Neural cell (in vitro differentiated cells): Measurements from ENCODE around the gene RNF157. TPM values are rescaled to one million over a fixed set of nuclear protein-coding genes. Genes with fewer than 3 reads are reported as not detected.

Experiments
- H2AFZ ChIP-seq: fragments of 200-600, 300-800 bp; sonication (generic), shearing (Covaris generic); 2 replicates; pipeline ENCODE4 v1.6.0; 2014; ENCODE audit warnings: low read depth, mild to moderate bottlenecking, antibody characterized with exemption, low read length, moderate library complexity
- H3F3A ChIP-seq: fragments of 200-600 bp; shearing (Covaris generic); 2 replicates; pipeline ENCODE4 v1.6.1; 2016; ENCODE audit warnings: mild to moderate bottlenecking, moderate library complexity, mixed read lengths, antibody characterized with exemption, low read length; ENCODE audit not compliant: insufficient read depth, poor library complexity, severe bottlenecking
- H3K27ac ChIP-seq: fragments of 200-600, 300-800 bp; sonication (generic), shearing (Covaris generic); 2 replicates; pipeline ENCODE4 v1.5.1; 2014; ENCODE audit warnings: mild to moderate bottlenecking, low read length, moderate library complexity
- H3K27me3 ChIP-seq: fragments of 300-800, 200-600 bp; sonication (generic), shearing (Covaris generic); 2 replicates; pipeline ENCODE4 v1.6.0; 2014; ENCODE audit warnings: mild to moderate bottlenecking, low read depth, low read length, moderate library complexity; ENCODE audit not compliant: insufficient read depth
- H3K36me3 ChIP-seq: fragments of 300-800, 200-600 bp; sonication (generic), shearing (Covaris generic); 2 replicates; pipeline ENCODE4 v1.5.1; 2014; ENCODE audit warnings: mild to moderate bottlenecking, antibody characterized with exemption, low read length, moderate library complexity; ENCODE audit not compliant: insufficient read depth
- H3K4me2 ChIP-seq: fragments of 300-800, 200-600 bp; sonication (generic), shearing (Covaris generic); 2 replicates; pipeline ENCODE4 v1.6.0; 2014; ENCODE audit warnings: mild to moderate bottlenecking, low read length
- H3K4me3 ChIP-seq: fragments of 300-800, 200-600 bp; sonication (generic), shearing (Covaris generic); 2 replicates; pipeline ENCODE4 v1.5.1; 2014; ENCODE audit warnings: mild to moderate bottlenecking, low read length, moderate library complexity
- H3K79me2 ChIP-seq: fragments of 200-600 bp; shearing (Covaris generic); replicated peaks from 2 replicates; pipeline ENCODE4 v1.6.0; 2014; ENCODE audit warnings: mild to moderate bottlenecking, low read length, moderate library complexity; ENCODE audit not compliant: insufficient read depth
- H3K9ac ChIP-seq: fragments of 300-800, 200-600 bp; sonication (generic), shearing (Covaris generic); 2 replicates; pipeline ENCODE4 v1.6.1; 2016; ENCODE audit warnings: mild to moderate bottlenecking, low read length, mixed read lengths
- H3K9me2 ChIP-seq: fragments of 200-600 bp; shearing (Covaris generic); 2 replicates; pipeline ENCODE4 v1.6.1; 2016; ENCODE audit warnings: mild to moderate bottlenecking, low read length, mixed read lengths; ENCODE audit not compliant: insufficient read depth
- H3K9me3 ChIP-seq: fragments of 200-600, 300-800 bp; sonication (generic), shearing (Covaris generic); 2 replicates; pipeline ENCODE4 v1.6.1; 2016; ENCODE audit warnings: mild to moderate bottlenecking, mixed run types, low read length, moderate library complexity, mixed read lengths
- H4K20me1 ChIP-seq: fragments of 200-600 bp; shearing (Covaris generic); 2 replicates; pipeline ENCODE4 v1.6.1; 2016; ENCODE audit warnings: mild to moderate bottlenecking, mixed run types; ENCODE audit not compliant: insufficient read depth
- EP300 ChIP-seq: fragments of 450-650 bp; conservative IDR thresholded peaks from 2 replicates; pipeline ENCODE4 v1.6.1; 2014; ENCODE audit warnings: antibody characterized with exemption, mild to moderate bottlenecking, moderate library complexity; ENCODE audit not compliant: poor library complexity, severe bottlenecking
- EZH2 ChIP-seq: fragments of 200-600, 300-800 bp; shearing (Covaris generic), sonication (generic); IDR thresholded peaks from 2 replicates; pipeline ENCODE4 v1.6.1; 2014; ENCODE audit warnings: antibody characterized with exemption, low read length, borderline replicate concordance, mild to moderate bottlenecking; ENCODE audit not compliant: insufficient read depth, poor library complexity, severe bottlenecking
- MXI1 ChIP-seq: fragments of 450-650 bp; conservative IDR thresholded peaks from 2 replicates; pipeline ENCODE4 v1.6.1; 2014; ENCODE audit warnings: antibody characterized with exemption, mild to moderate bottlenecking; ENCODE audit not compliant: poor library complexity, severe bottlenecking
- POLR2AphosphoS5 ChIP-seq: IDR thresholded peaks from 2 replicates; pipeline ENCODE4 v1.6.1; 2012
- RAD21 ChIP-seq: fragments of 450-650 bp; conservative IDR thresholded peaks from 2 replicates; pipeline ENCODE4 v1.6.1; 2014; ENCODE audit warnings: antibody characterized with exemption, mild to moderate bottlenecking, moderate library complexity
- REST ChIP-seq: IDR thresholded peaks from 2 replicates; pipeline ENCODE4 v1.6.1; 2012; ENCODE audit warnings: borderline replicate concordance
- SMC3 ChIP-seq: fragments of 450-650 bp; conservative IDR thresholded peaks from 2 replicates; pipeline ENCODE4 v1.6.1; 2014; ENCODE audit warnings: antibody characterized with exemption, mild to moderate bottlenecking, moderate library complexity; ENCODE audit not compliant: poor library complexity
- TAF1 ChIP-seq: IDR thresholded peaks from 2 replicates; pipeline ENCODE4 v1.6.1; 2012; ENCODE audit warnings: low read depth
- polyA plus RNA-seq: library from polyadenylated mRNA; depleted of rRNA; stranded (reverse); fragments of >200 nt; gene quantifications from 2 replicates; pipeline ENCODE4 v1.2.3, GENCODE V29; 2014
- TF ChIP-seq, protein P1 (sequence below): fragments of 450-650 bp; IDR thresholded peaks from 2 replicates; pipeline ENCODE4 v1.5.1; 2014; ENCODE audit warnings: antibody characterized with exemption, mild to moderate bottlenecking, moderate library complexity; ENCODE audit not compliant: poor library complexity, severe bottlenecking

RNF157 gene
- polyA plus RNA-seq, 1 donor from 2014 or later = 15.9 TPM

- Histone ChIP-seq H3K36me3 (no peaks in the 10 kb centered on the region), H3K9me3 (no peaks in the 10 kb centered on the region), H2AFZ (no peak overlapping the region), H3K9me2 (no peaks in the 10 kb centered on the region), H4K20me1 (no peaks in the 10 kb centered on the region), H3K27me3 (no peaks in the 10 kb centered on the region), H3K4me2 (no peak overlapping the region), H3K9ac (no peak overlapping the region), H3K27ac (no peak overlapping the region), H3K4me3 (no peak overlapping the region), H3K79me2 (no peaks in the 10 kb centered on the region), H3F3A (no peaks in the 10 kb centered on the region)
- no peak for TF ChIP-seq EP300
- TF ChIP-seq REST = no peak
- no peak for TF ChIP-seq EZH2
- no peak for TF ChIP-seq RAD21
- TF ChIP-seq MXI1 = no peak
- no peak for TF ChIP-seq TAF1
- TF ChIP-seq, protein P1, sequence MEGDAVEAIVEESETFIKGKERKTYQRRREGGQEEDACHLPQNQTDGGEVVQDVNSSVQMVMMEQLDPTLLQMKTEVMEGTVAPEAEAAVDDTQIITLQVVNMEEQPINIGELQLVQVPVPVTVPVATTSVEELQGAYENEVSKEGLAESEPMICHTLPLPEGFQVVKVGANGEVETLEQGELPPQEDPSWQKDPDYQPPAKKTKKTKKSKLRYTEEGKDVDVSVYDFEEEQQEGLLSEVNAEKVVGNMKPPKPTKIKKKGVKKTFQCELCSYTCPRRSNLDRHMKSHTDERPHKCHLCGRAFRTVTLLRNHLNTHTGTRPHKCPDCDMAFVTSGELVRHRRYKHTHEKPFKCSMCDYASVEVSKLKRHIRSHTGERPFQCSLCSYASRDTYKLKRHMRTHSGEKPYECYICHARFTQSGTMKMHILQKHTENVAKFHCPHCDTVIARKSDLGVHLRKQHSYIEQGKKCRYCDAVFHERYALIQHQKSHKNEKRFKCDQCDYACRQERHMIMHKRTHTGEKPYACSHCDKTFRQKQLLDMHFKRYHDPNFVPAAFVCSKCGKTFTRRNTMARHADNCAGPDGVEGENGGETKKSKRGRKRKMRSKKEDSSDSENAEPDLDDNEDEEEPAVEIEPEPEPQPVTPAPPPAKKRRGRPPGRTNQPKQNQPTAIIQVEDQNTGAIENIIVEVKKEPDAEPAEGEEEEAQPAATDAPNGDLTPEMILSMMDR = no peak
- TF ChIP-seq POLR2AphosphoS5 = no peak
- TF ChIP-seq SMC3 = no peak
These were observed 108.4 kb downstream of the RNF157 start for GRCh38 chr17:76131692-76132573.

- Histone ChIP-seq H3K27ac (no peak overlapping the region), H3K4me3 (no peak overlapping the region), H3K27me3 (no peaks in the 10 kb centered on the region), H3K79me2 (no peaks in the 10 kb centered on the region), H2AFZ (no peak overlapping the region), H3K4me2 (no peak overlapping the region), H4K20me1 (no peaks in the 10 kb centered on the region), H3K36me3 (no peaks in the 10 kb centered on the region), H3K9me3 (no peaks in the 10 kb centered on the region), H3K9me2 (no peaks in the 10 kb centered on the region), H3K9ac (no peak overlapping the region), H3F3A (no peaks in the 10 kb centered on the region)
- TF ChIP-seq, protein P1 = no peak
- TF ChIP-seq SMC3 (no peak), TAF1 (no peak), EZH2 (no peak), POLR2AphosphoS5 (no peak), RAD21 (no peak), MXI1 (no peak), REST (no peak), EP300 (no peak)
These were observed 109.1 kb downstream of the RNF157 start for GRCh38 chr17:76131051-76131691.
